GM12865 (cell line): ENCODE results near the gene PLCXD3.

Experiments
- DNase-seq: peaks from one replicate; pipeline ENCODE4 v3.0.0; 2010; ENCODE audit warnings: low read depth
- H3K4me3 ChIP-seq: 2 replicates; pipeline ENCODE4 v1.5.1; 2011; ENCODE audit warnings: mild to moderate bottlenecking, low read depth, low read length, control low read depth
- TF ChIP-seq, protein P1 (sequence below): IDR thresholded peaks from 2 replicates; pipeline ENCODE4 v1.5.1; 2011; ENCODE audit warnings: low read length, control low read depth, low read depth, inconsistent platforms; ENCODE audit not compliant: insufficient read depth; ENCODE audit errors: missing control alignments

The PLCXD3 gene

GRCh38 chr5:41452506-41452905, 57.9 kb downstream of the PLCXD3 start:
- no peak for DNase-seq
- TF ChIP-seq, protein P1, sequence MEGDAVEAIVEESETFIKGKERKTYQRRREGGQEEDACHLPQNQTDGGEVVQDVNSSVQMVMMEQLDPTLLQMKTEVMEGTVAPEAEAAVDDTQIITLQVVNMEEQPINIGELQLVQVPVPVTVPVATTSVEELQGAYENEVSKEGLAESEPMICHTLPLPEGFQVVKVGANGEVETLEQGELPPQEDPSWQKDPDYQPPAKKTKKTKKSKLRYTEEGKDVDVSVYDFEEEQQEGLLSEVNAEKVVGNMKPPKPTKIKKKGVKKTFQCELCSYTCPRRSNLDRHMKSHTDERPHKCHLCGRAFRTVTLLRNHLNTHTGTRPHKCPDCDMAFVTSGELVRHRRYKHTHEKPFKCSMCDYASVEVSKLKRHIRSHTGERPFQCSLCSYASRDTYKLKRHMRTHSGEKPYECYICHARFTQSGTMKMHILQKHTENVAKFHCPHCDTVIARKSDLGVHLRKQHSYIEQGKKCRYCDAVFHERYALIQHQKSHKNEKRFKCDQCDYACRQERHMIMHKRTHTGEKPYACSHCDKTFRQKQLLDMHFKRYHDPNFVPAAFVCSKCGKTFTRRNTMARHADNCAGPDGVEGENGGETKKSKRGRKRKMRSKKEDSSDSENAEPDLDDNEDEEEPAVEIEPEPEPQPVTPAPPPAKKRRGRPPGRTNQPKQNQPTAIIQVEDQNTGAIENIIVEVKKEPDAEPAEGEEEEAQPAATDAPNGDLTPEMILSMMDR: no peak
- H3K4me3 ChIP-seq: no peak overlapping the region

DNA sequence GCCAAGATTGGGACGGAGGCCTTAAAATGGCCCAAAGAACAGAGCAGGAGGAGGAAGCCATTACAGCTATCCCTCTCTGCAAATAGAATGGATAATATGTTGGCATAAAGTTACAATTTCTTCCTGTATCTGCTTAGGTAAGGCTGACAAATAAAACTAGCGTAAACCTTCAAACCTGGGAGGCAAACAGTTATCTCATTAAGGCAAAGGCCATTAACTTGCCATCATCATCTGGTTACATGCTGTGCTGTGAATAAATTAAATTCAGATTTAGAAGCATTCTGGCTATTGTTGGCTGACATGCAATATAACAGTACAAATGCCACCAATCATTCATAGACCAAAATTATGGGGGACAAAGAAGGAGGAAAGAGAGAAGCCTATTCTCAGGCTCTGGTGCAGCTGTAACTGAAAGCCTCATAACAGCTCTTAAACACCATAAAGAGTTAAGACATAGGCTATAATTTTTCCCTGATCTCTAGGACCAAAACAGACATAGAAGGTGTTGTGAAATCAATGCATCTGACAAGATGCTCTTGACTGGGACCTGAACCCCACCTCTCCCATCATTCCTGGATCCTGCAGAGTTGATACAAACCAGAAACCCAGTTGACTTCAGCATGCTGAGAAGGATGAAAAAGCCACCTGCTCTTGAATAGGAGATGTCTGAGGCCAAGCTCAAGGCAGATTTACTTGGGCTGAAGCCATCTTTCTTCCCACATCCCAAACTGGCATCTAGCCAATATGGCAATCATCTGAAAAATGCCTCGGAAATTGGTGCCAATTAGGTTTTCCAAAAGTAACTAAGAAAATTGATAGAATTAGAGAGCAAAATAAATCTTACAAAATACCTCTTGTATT, 62.5 kb downstream of the PLCXD3 start:
- TF ChIP-seq, protein P1: no peak
- no peak overlapping the region for H3K4me3 ChIP-seq
- no peak for DNase-seq

- no peak overlapping the region for H3K4me3 ChIP-seq
- TF ChIP-seq, protein P1: no peak
- DNase-seq: no peak
Observed at GRCh38 chr5:41445937-41446563, 64.4 kb downstream of the PLCXD3 start.

DNA sequence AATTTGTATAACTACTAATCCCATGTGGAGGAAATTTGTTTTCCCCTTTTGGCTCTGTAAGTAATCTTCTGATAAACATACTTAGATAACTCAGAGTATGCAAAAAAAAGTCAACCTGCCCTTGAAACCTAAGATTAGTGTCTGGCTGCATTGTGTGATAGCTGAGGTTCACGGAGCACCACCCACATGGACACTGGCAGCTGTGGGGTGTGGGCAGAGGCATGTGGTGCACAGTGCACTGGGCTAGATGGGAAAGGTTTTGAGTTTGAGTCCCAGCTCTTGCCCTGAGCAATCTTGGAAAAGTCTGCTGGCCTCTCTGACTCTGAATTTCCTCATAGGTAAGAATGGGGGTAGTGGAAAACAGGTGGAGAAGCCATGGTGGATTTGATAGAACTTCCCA, 75.1 kb downstream of the PLCXD3 start:
- H3K4me3 ChIP-seq: no peak overlapping the region
- TF ChIP-seq, protein P1: no peak
- DNase-seq: no peak

- DNase-seq: no peak
- H3K4me3 ChIP-seq: no peak overlapping the region
- TF ChIP-seq, protein P1: peak; percentile 34
Observed at GRCh38 chr5:41433552-41434181, 76.7 kb downstream of the PLCXD3 start.

- TF ChIP-seq, protein P1: no peak
- no peak overlapping the region for H3K4me3 ChIP-seq
- DNase-seq: no peak
Observed at GRCh38 chr5:41432481-41433253, 77.7 kb downstream of the PLCXD3 start.
